GM18868 (cell line): ENCODE data around the gene CNP.
A peak's percentile ranks its signal among the peaks of the same experiment; 100 is the strongest.
"Not testable (repeated sequence)": the region's sequence is repeated elsewhere in the genome, so short reads cannot be mapped to it uniquely, and the experiment has no call there.

Experiments used
- ATAC-seq: cut with Tn5 transposase; IDR thresholded peaks from one replicate; pipeline ENCODE4 v1.9.1; 2021; ENCODE audit warnings: mild to moderate bottlenecking, moderate library complexity; ENCODE audit not compliant: unreplicated experiment

The CNP gene

DNA sequence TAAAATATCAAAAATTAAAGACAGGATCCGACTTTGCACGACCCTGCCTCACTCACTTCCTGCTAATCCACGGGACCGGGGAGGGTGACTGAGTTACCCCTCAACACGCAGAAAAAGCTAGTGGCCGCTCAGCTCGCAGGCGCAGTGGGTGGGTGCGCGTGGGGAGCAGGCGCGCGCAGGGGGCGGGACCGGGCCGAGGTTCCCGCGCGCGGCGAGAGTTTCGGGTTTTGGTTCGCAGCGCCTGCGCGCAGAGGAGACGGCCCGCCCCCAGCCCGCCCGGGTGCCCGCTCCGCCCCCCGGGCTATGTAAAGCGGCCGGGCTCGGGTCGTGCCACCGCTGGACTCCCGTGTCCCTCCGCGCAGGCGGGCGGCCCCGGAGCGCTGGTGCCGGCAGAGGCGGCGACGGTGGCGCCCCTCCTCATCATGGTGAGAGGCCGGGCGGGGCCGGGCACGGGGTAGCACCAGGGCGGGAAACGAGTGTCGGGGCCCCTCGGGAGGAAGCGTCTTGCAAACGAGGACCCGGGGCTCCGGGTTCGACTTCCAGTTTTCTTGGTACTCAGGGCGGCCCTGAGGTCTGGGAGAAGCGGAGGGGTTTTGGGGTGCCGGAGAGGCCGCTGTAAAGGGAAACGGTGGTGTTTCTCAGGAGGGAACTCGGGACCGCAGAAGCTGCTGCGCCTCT is at the start of gene CNP:
Gene CNP, plus strand, starts transcription at position 333 of the 678 bp plus-strand sequence. Its CDS starts 90 bp downstream, at position 423.
- peak; percentile 68 for ATAC-seq

DNA sequence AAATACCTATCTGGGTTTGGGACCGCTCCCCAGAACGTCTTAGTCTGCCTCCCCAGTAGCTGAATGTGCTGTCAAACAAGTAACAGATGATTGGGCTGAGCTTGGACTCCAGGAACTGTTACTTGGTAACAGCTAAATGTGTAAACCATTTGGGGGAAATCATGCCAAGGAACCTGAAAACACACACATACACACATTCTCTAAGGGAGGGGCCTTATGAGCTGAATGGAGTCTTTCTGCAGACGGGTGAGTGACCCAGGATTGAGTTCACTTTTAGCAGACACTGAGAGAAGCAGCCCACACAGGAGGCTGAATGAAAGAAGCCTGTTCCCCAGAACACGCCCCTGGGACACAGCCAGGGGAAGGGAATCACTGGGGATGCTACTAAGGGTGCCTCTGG is 49.4 kb upstream of the CNP start:
- no peak for ATAC-seq

DNA sequence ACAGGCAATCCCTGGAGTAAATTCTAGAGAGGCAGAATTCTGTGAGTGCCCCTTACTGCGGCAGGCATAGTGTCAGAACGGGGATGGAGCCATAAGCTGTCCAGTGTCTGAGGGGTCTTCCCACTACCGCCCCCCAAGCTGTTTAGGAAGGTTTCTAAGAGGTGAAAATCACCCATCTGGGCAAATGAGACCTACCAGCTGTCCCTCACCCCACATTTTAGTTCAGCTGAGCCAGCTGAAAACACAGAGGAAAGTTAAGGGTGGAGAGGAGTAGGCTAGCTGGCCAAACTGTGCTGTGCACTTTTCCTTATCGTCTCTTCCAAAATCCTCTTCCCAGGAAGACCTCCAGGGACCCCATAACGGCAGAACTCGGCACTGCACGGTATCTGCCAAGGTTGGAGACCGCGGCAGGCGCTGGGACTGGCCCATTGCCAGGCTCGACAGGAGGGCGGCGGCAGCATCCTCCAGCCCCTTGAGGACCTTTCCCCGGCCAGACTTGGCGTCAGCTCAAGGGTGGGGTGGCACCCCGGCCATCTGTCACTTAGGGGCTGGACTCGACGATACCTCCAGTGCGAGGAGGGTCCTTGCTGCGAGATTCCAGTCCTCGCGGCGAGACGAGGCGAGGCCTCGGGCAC is 48.8 kb upstream of the CNP start:
- ATAC-seq, result no peak

DNA sequence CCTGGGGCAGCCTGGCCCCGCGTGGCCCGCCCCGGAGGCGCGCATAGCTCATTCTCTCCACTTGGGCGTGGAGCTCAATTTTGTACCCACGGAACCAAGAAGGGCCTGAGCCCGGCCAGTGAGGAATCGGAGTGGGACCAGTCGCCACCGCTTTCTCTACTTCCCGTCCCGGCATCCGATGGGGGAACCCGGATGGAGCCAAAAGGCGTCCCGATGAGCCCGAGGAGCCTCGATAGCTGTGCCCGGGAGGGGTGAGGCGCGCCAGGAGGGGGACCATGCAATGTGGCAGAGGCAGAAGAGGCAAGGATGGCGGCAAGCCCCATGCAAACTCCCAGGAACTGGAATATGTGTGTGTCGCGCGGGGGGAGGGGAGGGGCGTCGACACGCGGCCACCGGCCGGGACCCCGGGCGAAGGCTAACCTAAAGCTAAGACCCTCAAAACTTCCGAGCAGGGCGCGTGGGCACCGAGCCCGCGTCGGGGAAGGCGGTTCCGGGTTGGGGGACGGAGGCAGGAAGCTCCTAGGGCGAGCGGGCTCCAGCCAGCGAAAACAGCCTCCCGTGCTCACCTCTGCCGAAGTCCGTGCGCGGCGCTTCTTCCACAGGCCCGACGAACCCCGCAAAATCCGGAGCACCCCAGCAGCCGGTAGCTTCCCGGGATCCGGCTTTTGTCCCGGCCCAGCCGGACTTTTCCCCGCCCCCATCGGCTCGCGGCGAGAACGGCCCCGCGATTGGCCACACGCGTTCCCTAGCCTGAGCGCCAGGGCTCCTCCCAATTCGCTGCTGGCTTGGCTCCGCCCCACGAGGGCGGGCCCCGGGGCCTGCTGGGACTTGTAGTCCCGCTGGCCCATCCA is 48.1 kb upstream of the CNP start, which contains the start of gene ACLY:
Gene ACLY, minus strand, starts transcription at position 638 of the 851 bp plus-strand sequence. CDS start 5,078 bp downstream, outside the sequence.
- ATAC-seq, result peak; percentile 95

DNA sequence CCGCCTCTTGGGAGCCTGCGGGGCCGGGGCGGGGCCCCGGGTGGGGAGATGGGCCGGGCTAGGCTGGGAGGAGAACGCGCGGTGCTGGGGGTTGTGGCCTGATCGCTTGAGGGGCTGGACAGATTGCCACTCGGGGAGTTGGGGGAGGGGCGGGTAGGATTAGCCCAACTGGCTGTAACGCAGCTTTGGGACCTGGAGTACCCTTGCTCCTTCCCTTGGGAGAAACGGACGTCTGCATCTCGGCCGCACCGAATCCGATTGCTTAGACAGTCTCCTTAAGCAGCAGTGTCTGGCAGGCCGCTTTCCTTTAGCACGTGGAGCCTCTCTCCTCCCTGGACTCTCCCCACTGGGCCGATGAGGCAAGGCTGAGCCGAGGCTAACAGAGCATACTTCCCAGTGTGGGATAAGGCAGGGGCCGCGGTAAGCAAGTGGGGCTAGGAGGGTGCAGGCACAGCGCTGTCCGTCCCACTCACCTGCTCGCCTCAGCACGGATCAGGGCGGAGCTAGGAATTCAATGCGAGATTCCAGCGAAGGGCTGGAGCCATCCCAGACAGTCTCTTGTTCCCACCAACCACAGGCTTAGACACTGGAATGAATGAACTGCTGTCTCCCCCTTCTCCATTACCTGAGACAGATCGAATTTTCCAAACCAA is 47.3 kb upstream of the CNP start:
- ATAC-seq, result peak; percentile 4

DNA sequence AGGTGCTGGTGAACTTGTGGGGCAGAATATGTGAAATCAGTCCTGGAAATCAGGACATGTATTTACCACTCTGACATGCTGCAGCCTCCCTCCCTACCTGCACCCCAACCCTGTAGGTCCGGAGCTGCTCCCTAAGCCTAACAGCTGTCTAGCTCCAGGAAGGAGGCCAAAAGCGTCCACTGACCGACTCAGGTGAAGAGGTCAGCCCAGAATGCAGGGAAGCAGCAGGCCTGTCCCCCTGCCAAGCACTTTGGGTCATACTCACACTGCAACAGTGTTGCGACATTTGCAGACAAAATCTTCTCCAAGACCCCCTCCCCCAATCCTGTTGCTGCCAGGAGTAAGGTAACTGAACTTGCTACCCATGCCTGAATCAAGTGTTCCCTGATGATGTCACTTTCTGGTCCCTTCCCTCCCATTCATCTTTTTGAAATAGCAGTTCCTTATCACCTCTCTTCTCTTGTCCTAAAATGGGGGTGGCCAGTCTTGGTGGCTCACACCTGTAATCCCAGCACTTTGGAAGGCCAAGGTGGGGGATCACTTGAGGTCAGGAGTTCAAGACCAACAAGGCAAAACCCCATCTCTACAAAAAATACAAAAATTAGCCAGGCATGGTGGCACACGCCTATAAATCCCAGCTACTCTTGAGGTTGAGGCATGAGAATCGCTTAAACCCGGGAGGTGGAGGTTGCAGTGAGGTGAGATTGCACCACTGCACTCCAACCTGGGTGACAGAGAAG is 46.6 kb upstream of the CNP start:
- no peak for ATAC-seq

DNA sequence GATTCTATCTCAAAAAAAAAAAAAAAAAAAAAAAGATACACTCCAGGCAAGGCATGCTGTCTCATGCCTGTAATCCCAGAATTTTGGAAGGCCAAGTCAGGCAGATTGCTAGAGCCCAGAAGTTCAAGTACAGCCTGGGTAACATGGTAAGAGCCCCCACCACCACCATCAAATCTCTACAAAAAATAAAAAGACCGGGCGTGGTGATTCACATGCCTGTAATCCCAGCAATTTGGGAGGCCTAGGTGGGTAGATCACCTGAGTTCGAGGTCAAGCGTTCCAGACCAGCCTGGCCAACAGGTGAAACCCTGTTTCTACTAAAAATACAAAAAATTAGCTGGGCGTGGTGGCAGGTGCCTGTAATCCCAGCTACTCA is 46.0 kb upstream of the CNP start:
- no peak for ATAC-seq

DNA sequence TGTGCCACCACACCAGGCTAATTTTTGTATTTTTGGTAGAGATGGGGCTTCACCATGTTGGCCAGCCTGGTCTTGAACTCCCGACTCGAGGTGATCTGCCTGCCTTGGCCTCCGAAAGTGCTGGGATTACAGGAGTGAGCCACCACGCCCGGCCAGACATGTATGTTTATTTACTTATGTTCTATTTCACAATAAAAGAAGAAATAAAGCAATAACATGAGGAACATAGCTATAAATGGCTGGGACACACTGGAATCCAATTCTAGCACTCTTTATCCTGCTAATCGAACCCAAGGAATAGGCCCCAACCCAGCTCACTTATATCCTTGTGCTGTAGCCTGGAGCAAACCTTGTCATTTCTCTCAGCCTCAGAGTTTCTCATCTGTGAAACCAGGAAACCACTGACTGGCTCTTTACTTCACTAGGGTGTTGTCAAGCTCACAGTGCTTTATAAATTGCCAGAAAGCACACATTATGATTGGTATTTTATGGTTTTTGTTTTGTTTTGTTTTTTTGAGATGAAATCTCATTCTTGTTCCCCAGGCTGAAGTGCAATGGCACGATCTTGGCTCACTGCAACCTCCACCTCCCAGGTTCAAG is 40.5 kb upstream of the CNP start:
- ATAC-seq, result no peak

DNA sequence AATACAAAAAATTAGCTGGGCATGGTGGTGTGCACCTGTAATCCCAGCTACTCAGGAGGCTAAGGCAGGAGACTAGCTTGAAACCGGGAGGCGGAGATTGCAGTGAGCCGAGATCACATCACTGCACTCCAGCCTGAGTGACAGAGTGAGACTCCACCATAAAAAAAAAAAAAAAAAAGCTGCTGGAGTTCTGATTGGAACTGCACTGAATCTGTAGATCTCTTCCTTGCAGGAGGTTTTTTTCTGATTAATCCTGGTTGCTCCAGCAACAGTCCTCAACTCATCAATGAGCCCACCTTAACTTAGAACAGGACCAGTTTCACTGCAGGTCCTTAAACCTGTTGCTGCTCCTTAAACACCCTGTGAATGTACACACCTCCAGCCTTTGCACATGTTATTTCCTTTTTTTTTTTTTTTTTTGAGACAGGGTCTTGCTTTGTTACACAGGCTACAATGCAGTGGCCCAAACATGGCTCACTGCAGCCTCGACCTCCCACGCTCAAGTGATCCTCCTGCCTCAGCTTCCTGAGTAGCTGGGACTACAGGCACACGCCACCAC is 37.8 kb upstream of the CNP start:
- no peak for ATAC-seq

DNA sequence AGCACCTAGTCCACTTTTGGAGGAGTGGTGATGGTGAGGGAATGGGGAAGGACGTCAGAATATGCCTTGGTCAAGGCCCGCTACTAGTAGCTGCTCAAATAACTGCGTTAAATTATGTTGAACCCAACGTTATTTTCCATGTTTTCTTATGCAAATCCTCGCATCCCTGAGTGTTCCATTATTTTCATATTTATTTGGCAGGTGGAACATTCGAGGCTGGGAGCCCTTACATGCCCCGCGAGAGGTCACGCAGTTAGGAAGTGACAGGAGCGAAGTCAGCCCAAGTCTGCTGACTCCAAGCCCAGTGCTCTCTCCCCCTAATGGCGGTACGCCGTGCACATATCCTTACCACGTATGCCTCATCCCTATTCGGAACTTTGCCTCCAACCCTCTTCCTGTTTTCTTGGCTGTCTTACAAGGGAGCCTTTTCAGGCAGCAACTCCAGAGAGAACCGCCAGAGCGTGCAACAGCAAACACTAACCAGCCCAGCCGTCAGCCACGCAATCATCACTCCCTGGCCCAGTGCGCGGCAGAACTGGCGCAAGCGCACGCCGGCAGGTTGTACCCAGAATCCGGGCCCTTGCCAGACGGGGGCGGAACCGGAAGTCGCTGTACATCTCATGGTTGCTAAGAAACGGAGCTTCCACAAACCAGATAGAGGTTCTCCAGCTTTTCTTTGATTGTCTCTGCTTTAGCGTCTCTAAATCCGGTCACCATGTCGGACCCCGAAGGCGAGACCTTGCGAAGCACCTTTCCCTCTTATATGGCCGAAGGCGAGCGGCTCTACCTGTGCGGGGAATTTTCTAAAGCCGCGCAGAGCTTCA is 36.4 kb upstream of the CNP start, which contains the start of gene ODAD4:
Gene ODAD4, plus strand, starts transcription at position 609 of the 824 bp plus-strand sequence. Its CDS starts 107 bp downstream, at position 716.
- peak; percentile 92 for ATAC-seq

DNA sequence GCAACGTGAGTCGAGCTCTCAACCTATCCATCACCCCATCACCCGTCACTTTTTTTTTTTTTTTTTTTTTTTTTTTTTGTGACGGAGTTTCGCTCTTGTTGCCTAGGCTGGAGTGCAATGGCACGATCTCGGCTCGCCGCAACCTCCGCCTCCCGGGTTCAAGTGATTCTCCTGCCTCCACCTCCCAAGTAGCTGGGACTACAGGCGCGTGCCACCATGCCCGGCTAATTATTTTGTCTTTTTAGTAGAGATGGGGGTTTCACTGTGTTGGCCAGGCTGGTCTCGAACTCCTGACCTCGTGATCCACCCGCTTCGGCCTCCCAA is 35.8 kb upstream of the CNP start:
- ATAC-seq, result not testable (repeated sequence)

DNA sequence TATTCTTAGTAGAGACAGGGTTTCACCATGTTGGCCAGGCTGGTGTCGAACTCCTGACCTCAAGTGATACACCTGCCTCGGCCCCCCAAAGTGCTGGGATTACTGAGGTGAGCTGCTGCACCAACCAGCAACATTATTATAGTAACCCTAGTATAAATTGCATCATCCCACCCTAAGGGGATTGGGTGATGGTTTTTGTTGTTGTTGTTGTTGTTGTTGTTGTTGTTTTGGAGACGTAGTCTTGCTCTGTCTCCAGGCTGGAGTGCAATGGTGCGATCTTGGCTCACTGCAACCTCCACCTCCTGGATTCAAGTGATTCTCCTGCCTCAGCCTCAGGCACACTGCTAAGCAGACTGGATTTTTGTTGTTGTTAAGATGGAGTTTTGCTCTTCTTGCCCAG is 34.9 kb upstream of the CNP start:
- not testable (repeated sequence) for ATAC-seq

DNA sequence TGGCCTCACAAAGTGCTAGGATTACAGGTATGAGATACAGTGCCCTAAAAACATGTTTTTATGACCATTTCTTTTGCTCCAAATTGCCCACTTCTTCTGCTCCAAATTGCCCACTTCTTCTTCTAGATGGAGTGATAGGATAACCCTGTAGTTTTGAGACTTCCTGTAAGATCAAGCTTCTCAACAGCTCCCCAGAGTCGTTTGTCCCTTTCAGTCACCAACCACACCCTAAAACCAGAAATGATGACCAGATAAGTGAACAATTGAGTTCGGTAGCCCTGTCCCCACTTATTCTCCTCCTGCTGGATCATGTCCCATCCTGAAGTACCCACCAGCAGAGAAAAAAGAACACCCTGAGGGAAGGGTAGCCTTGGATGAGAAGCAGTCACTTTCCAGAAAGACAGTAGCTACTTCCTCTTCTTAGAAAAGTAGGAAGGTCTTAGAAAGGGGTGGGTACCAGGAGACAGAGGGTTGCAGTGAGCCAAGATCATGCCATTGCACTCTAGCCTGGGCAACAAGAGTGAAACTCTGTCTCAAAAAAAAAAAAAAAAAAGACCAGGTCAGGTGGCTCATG is 33.7 kb upstream of the CNP start:
- no peak for ATAC-seq

DNA sequence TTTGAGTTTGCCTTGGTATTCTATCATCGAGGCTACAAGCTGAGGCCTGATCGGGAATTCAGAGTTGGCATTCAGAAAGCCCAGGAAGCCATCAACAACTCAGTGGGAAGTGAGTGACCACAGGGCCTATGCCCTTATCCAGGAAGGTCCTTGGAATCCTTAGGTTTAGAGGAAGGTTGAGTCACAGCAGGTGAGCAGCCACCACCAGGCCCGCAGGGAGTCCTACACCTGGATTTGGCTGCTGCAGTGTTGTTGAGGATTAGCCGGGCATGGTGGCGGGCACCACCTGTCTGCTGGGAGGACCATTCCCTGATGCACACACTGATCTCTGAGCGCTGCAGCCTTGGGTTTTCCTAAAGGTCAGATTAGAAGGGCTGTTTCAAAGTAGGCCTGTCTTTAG is 31.0 kb upstream of the CNP start:
- ATAC-seq, result no peak

DNA sequence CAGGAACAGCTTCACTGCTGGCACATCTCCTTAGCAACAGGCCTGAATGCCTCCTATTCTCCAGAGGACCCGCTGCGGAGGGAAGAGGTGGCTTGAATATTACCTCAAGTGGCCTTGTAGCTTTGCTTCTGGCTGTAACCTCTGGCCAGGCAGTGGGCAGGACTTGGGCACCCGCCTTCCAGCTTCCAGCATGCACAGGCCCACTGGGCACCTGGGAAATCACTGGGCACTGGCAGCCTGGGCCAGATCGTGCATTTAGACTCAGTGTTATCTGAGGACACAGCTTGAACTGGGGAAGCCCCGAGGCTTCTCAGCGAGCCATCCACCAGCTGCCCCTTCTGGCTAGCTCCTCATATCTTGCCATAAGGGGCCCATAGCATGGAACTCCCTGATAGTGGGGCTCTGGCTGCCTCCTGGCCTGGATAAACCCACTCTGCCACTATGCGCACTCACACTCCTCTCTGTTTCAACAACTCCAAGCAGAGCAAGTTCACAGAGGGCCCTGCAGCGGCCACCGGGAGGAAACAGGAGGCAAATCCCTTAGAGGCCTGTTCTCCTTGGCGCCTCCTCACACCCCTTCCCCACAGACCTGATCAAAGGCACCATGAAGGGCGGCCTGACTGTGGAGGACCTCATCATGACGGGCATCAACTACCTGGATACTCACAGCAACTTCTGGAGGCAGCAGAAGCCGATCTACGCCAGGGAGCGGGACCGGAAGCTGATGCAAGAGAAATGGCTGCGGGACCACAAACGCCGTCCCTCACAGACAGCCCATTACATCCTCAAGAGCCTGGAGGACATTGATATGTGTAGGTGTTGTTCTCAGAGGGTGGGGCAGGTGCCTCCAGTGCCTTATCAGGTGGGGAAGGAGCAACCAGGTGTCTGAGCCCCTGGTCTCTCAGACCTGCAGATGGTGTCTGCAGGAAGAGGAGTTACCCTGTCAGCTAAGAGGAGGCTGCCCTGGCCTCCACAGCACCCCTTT is 28.3 kb upstream of the CNP start:
- no peak for ATAC-seq

DNA sequence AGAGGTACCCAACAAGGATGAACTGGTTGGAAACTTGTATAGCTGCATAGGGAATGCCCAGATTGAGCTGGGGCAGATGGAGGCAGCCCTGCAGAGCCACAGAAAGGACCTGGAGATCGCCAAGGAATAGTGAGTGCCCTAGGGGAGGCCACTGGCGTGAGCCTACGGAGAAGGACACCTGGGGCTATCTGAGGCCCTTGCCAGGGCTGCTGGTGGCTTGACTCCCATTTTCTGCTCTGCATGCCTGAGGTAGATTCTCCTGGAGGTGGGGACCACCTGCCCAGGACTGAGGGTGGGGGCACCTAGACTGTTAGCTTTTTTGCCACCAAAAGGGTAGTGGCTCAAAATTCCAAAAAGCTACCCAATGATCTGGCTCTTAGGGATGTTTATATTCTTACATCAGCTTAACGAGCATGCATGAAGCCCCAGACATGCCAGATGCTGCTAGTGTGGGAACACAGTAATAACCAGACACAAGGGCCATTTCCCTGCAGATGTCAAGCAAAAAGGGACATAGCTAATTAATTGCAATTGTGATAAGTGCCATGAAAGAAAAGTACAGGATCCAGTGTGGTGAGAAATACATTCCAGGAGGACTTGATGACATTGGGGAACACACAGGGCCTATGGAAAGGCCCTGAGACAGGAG is 27.4 kb upstream of the CNP start:
- no peak for ATAC-seq

DNA sequence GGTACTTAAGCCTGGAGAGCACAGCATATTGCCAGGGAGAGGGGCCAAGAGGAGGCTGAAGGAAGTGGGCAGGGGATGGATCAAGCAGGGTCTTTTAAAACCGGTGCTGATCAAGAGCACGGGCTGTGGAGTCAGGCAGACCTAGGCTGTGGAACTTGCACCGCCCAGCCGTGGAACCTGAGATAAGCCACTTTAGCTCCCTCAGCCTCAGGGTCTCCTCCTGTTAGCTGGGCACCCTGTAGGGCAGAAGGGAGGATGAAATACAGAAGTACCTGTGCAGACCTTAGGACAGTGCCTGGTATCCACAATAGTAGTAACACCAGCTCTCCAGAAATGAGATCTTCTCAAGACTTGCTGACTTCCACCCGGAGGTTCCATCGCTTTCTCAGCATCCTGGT is 26.9 kb upstream of the CNP start:
- ATAC-seq, result no peak
